ENCODE results near the gene PVR. TPM values are rescaled to one million over a fixed set of nuclear protein-coding genes. Genes with fewer than 3 reads are reported as not detected.

The PVR gene
- total and polyA plus RNA-seq, 9 of the 15 experiments (the other 6 are each of a cell fraction or from before 2014, with no cell fraction given) = 0.89 to 14.5 (median 9.8) TPM

- TF ChIP-seq SRSF9 (IDR thresholded peaks at IDR 0.05; ENCODE audit: borderline replicate concordance, low read depth, low read length) = no peak
- peak; percentile 17; the same call in 1 of the 2 replicates for TF ChIP-seq NR2C1 (IDR thresholded peaks at IDR 0.05)
- no peak for TF ChIP-seq NR2C1 (tag; IDR thresholded peaks at IDR 0.05)
- peak; percentile 53; the same call in 1 of the 2 replicates for TF ChIP-seq TFE3 (CRISPR knock-in tag; IDR thresholded peaks at IDR 0.05)
- no peak for TF ChIP-seq STAT5A (IDR thresholded peaks at IDR 0.05; ENCODE audit: borderline replicate concordance, low read length)
- no peak for TF ChIP-seq ZNF75A (CRISPR knock-in tag; IDR thresholded peaks at IDR 0.05)
- peak; percentile 68 for TF ChIP-seq EGR1 (conservative IDR thresholded peaks at IDR 0.05)
- TF ChIP-seq GATAD2B (IDR thresholded peaks at IDR 0.05; ENCODE audit: borderline replicate concordance) = no peak
- TF ChIP-seq, protein P1, sequence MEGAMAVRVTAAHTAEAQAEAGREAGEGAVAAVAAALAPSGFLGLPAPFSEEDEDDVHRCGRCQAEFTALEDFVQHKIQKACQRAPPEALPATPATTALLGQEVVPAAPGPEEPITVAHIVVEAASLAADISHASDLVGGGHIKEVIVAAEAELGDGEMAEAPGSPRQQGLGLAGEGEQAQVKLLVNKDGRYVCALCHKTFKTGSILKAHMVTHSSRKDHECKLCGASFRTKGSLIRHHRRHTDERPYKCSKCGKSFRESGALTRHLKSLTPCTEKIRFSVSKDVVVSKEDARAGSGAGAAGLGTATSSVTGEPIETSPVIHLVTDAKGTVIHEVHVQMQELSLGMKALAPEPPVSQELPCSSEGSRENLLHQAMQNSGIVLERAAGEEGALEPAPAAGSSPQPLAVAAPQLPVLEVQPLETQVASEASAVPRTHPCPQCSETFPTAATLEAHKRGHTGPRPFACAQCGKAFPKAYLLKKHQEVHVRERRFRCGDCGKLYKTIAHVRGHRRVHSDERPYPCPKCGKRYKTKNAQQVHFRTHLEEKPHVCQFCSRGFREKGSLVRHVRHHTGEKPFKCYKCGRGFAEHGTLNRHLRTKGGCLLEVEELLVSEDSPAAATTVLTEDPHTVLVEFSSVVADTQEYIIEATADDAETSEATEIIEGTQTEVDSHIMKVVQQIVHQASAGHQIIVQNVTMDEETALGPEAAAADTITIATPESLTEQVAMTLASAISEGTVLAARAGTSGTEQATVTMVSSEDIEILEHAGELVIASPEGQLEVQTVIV (CRISPR knock-in tag; IDR thresholded peaks at IDR 0.05; ENCODE audit: borderline replicate concordance) = no peak
- no peak for TF ChIP-seq NCOA6 (IDR thresholded peaks at IDR 0.05)
- no peak for TF ChIP-seq ZNF12 (CRISPR knock-in tag; IDR thresholded peaks at IDR 0.05)
- peak; percentile 63 for TF ChIP-seq RB1 (IDR thresholded peaks at IDR 0.05; ENCODE audit: low read depth)
- no peak for TF ChIP-seq PRMT5 (CRISPR knock-in tag; IDR thresholded peaks at IDR 0.05)
- TF ChIP-seq EP400 (IDR thresholded peaks at IDR 0.05) = no peak
- TF ChIP-seq GTF2F1 (IDR thresholded peaks at IDR 0.05; ENCODE audit: low read depth, low read length) = 0 out of 2 replicates have a peak, but pooled peaks have one; percentile 11
- TF ChIP-seq BHLHE40 (IDR thresholded peaks at IDR 0.05; ENCODE audit: low read length) = peak; percentile 44
- TF ChIP-seq ILF3 (IDR thresholded peaks at IDR 0.05; ENCODE audit: borderline replicate concordance) = no peak
- 0 out of 2 replicates have a peak, but pooled peaks have one; percentile 5 for TF ChIP-seq EP300 (IDR thresholded peaks at IDR 0.05; ENCODE audit: low read length)
- no peak for TF ChIP-seq ZNF780A (CRISPR knock-in tag; IDR thresholded peaks at IDR 0.05)
- TF ChIP-seq ZFP1 (CRISPR knock-in tag; IDR thresholded peaks at IDR 0.05) = no peak
- TF ChIP-seq, protein P2, sequence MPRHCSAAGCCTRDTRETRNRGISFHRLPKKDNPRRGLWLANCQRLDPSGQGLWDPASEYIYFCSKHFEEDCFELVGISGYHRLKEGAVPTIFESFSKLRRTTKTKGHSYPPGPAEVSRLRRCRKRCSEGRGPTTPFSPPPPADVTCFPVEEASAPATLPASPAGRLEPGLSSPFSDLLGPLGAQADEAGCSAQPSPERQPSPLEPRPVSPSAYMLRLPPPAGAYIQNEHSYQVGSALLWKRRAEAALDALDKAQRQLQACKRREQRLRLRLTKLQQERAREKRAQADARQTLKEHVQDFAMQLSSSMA (CRISPR knock-in tag; IDR thresholded peaks at IDR 0.05) = no peak
- TF ChIP-seq MLX (CRISPR knock-in tag; conservative IDR thresholded peaks at IDR 0.05) = no peak
- no peak for TF ChIP-seq PML (IDR thresholded peaks at IDR 0.05; ENCODE audit: low read length)
- TF ChIP-seq RAD51 (IDR thresholded peaks at IDR 0.05; ENCODE audit: borderline replicate concordance, low read depth) = peak; percentile 60
- no peak for TF ChIP-seq MYNN (IDR thresholded peaks at IDR 0.05)
- TF ChIP-seq MYNN (CRISPR knock-in tag; IDR thresholded peaks at IDR 0.05) = no peak
- no peak for TF ChIP-seq POLR2H (tag; IDR thresholded peaks at IDR 0.05; ENCODE audit: low read depth)
These were observed 13.7 kb downstream of the PVR start (continued) for GRCh38 chr19:44657211-44657921.
